ENCODE measurements around the gene TSSK6. TPM values are rescaled to one million over a fixed set of nuclear protein-coding genes. Genes with fewer than 3 reads are reported as not detected.

The TSSK6 gene
- total and polyA plus RNA-seq, 4 donors = 0.21 to 2.3 (median 1.1) TPM

DNA sequence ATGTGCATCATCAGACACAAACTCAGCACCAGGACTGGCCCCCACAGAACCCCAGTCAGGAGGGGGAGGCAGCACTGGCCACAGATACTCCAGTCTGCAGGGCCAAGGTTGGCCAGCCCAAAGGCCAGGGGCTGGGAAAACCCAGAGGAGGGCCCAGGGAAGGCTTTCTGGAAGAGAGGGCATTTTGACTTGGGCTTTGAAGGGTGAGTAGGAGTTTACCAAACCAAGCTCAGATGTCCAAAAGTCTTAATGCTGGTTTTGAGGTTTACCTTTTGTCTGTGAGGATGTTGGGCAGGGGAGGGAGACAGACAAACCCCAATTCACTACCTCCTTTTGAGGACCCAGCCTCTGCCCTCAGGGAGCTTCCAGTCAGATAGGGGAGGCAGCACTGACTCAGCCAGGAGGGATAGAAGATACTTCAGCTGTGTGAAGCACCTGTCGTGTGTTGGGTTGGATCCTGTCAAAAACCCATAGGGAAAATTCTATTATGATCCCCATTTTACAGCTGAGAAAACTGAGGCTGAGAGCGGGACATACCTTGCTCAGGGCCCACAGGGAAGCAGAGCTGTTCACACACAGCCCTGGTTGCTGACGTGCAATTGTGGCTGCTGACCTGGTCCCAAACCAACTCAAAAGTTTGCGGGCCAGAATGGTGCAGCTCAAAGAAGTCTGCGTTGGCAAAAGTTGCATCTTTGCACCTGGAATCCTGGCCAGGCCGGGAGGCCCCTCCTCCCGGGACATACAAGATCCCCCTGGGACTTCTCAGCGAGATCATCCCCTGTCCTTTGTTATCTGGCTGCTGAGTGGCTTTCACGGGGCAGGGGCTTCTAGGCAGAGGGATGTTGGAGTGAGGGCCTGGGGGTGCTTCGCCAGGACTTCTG lies 35.9 kb upstream of the TSSK6 start:
- no peaks in the 10 kb centered on the region for H3K36me3 ChIP-seq (ENCODE audit: control insufficient read depth in 4 of 4, insufficient read depth in 3 of 4, low read depth in 1 of 4, low read length in 3 of 4)
- H3K9ac ChIP-seq (ENCODE audit: low read depth in 1 of 2, low read length in 2 of 2) = no peak overlapping the region
- TF ChIP-seq HNF4G (IDR thresholded peaks at IDR 0.05) = no peak
- TF ChIP-seq RXRA (IDR thresholded peaks at IDR 0.05) = no peak
- no peak for TF ChIP-seq YY1 (IDR thresholded peaks at IDR 0.05)
- no peak for DNase-seq (ENCODE audit: low spot score)
- H3K4me3 ChIP-seq (ENCODE audit: low read depth in 1 of 3, low read length in 3 of 3) = no peak overlapping the region
- H3K9me3 ChIP-seq (ENCODE audit: control insufficient read depth in 4 of 4, low read length in 3 of 4) = no peaks in the 10 kb centered on the region
- H3K4me1 ChIP-seq (ENCODE audit: control insufficient read depth in 4 of 4, insufficient read depth in 4 of 4, low read length in 3 of 4) = no peaks in the 10 kb centered on the region
- WGBS = 83% methylated on average over 10 of the region's 10 CpGs
- H3K27ac ChIP-seq (ENCODE audit: low read depth in 1 of 2, low read length in 2 of 2) = no peak overlapping the region
- H3K27me3 ChIP-seq (ENCODE audit: control insufficient read depth in 4 of 4, insufficient read depth in 4 of 4, low read length in 3 of 4) = peaks cover 0 to 5% (median 0%) of the 10 kb centered on the region in 4 donors

- no peaks in the 10 kb centered on the region for H3K36me3 ChIP-seq (ENCODE audit: control insufficient read depth in 4 of 4, insufficient read depth in 3 of 4, low read depth in 1 of 4, low read length in 3 of 4)
- H3K27ac ChIP-seq (ENCODE audit: low read depth in 1 of 2, low read length in 2 of 2) = no peak overlapping the region
- H3K4me3 ChIP-seq (ENCODE audit: low read depth in 1 of 3, low read length in 3 of 3) = no peak overlapping the region
- peaks cover 0 to 5% (median 0%) of the 10 kb centered on the region in 4 donors for H3K27me3 ChIP-seq (ENCODE audit: control insufficient read depth in 4 of 4, insufficient read depth in 4 of 4, low read length in 3 of 4)
- H3K9ac ChIP-seq (ENCODE audit: low read depth in 1 of 2, low read length in 2 of 2) = no peak overlapping the region
- 59% methylated on average over 8 of the region's 8 CpGs for WGBS
- H3K9me3 ChIP-seq (ENCODE audit: control insufficient read depth in 4 of 4, low read length in 3 of 4) = no peaks in the 10 kb centered on the region
- no peaks in the 10 kb centered on the region for H3K4me1 ChIP-seq (ENCODE audit: control insufficient read depth in 4 of 4, insufficient read depth in 4 of 4, low read length in 3 of 4)
- no peak for DNase-seq (ENCODE audit: low spot score)
- TF ChIP-seq CTCF (IDR thresholded peaks at IDR 0.05; ENCODE audit: low read depth, low read length, missing input control) = no peak
- no peak for TF ChIP-seq HNF4G (IDR thresholded peaks at IDR 0.05)
- no peak for TF ChIP-seq EGR1 (IDR thresholded peaks at IDR 0.05; ENCODE audit: low read depth in 2 of 2)
- TF ChIP-seq FOXA2 (IDR thresholded peaks at IDR 0.05) = no peak
- no peak for TF ChIP-seq HNF4A (conservative IDR thresholded peaks at IDR 0.05)
- TF ChIP-seq TAF1 (conservative IDR thresholded peaks at IDR 0.05) = no peak
- TF ChIP-seq RXRA (IDR thresholded peaks at IDR 0.05) = no peak
- TF ChIP-seq NR2F2 (IDR thresholded peaks at IDR 0.05) = no peak
- no peak for TF ChIP-seq JUND (IDR thresholded peaks at IDR 0.05)
- no peak for TF ChIP-seq FOXA1 (IDR thresholded peaks at IDR 0.05)
- TF ChIP-seq, protein P1, sequence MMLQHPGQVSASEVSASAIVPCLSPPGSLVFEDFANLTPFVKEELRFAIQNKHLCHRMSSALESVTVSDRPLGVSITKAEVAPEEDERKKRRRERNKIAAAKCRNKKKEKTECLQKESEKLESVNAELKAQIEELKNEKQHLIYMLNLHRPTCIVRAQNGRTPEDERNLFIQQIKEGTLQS (IDR thresholded peaks at IDR 0.05) = no peak
- TF ChIP-seq ZBTB33 (IDR thresholded peaks at IDR 0.05) = no peak
- no peak for TF ChIP-seq RAD21 (IDR thresholded peaks at IDR 0.05)
- TF ChIP-seq, protein P2, sequence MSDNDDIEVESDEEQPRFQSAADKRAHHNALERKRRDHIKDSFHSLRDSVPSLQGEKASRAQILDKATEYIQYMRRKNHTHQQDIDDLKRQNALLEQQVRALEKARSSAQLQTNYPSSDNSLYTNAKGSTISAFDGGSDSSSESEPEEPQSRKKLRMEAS (IDR thresholded peaks at IDR 0.05) = no peak
- TF ChIP-seq, protein P3, sequence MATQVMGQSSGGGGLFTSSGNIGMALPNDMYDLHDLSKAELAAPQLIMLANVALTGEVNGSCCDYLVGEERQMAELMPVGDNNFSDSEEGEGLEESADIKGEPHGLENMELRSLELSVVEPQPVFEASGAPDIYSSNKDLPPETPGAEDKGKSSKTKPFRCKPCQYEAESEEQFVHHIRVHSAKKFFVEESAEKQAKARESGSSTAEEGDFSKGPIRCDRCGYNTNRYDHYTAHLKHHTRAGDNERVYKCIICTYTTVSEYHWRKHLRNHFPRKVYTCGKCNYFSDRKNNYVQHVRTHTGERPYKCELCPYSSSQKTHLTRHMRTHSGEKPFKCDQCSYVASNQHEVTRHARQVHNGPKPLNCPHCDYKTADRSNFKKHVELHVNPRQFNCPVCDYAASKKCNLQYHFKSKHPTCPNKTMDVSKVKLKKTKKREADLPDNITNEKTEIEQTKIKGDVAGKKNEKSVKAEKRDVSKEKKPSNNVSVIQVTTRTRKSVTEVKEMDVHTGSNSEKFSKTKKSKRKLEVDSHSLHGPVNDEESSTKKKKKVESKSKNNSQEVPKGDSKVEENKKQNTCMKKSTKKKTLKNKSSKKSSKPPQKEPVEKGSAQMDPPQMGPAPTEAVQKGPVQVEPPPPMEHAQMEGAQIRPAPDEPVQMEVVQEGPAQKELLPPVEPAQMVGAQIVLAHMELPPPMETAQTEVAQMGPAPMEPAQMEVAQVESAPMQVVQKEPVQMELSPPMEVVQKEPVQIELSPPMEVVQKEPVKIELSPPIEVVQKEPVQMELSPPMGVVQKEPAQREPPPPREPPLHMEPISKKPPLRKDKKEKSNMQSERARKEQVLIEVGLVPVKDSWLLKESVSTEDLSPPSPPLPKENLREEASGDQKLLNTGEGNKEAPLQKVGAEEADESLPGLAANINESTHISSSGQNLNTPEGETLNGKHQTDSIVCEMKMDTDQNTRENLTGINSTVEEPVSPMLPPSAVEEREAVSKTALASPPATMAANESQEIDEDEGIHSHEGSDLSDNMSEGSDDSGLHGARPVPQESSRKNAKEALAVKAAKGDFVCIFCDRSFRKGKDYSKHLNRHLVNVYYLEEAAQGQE (IDR thresholded peaks at IDR 0.05) = no peak
- TF ChIP-seq SP1 (IDR thresholded peaks at IDR 0.05) = no peak
- no peak for TF ChIP-seq YY1 (IDR thresholded peaks at IDR 0.05)
- TF ChIP-seq GABPA (IDR thresholded peaks at IDR 0.05 in 1 of 2, conservative IDR thresholded peaks at IDR 0.05 in 1 of 2) = no peak
Measured at GRCh38 chr19:19550485-19550929, 35.2 kb upstream of the TSSK6 start.

Data from liver (tissue), 9 donors.